GM23338 (cell line): ENCODE measurements around the gene XYLT1. TPM values are rescaled to one million over a fixed set of nuclear protein-coding genes. Genes with fewer than 3 reads are reported as not detected.

Experiments used
- ATAC-seq: fragments of 200-7000 bp; cut with Tn5 transposase; 3 replicates; pipeline ENCODE4 v1.9.1; 2020
- DNase-seq: peaks from one replicate; pipeline ENCODE4 v3.0.0-alpha.2; 2015; ENCODE audit warnings: low spot score
- H2AFZ ChIP-seq: fragments of 200-600 bp; sonication (generic); 2 replicates; pipeline ENCODE4 v1.8.0; 2016; ENCODE audit warnings: antibody characterized with exemption, mild to moderate bottlenecking, moderate library complexity
- H3F3A ChIP-seq: fragments of 200-600 bp; sonication (generic); replicated peaks from 2 replicates; pipeline ENCODE4 v1.8.0; 2017; ENCODE audit warnings: antibody characterized with exemption, mixed run types, low read depth
- H3K27ac ChIP-seq: fragments of 200-600 bp; sonication (generic); 2 replicates; pipeline ENCODE4 v1.6.1; 2016; ENCODE audit warnings: low read depth
- H3K27me3 ChIP-seq: fragments of 200-600 bp; sonication (generic); 2 replicates; pipeline ENCODE4 v1.8.0; 2016; ENCODE audit warnings: mild to moderate bottlenecking, mixed run types, moderate library complexity; ENCODE audit not compliant: insufficient read depth
- H3K36me3 ChIP-seq: fragments of 200-600 bp; sonication (generic); 2 replicates; pipeline ENCODE4 v1.8.0; 2016; ENCODE audit warnings: mild to moderate bottlenecking; ENCODE audit not compliant: insufficient read depth
- H3K4me1 ChIP-seq: fragments of 200-600 bp; sonication (generic); 2 replicates; pipeline ENCODE4 v1.8.0; 2016; ENCODE audit warnings: mild to moderate bottlenecking, moderate library complexity; ENCODE audit not compliant: insufficient read depth
- H3K4me2 ChIP-seq: fragments of 200-600 bp; sonication (generic); 2 replicates; pipeline ENCODE4 v1.7.1; 2017; ENCODE audit warnings: mixed run types
- H3K4me3 ChIP-seq: fragments of 200-600 bp; sonication (generic); 2 replicates; pipeline ENCODE4 v1.6.1; 2016; ENCODE audit warnings: mixed run types
- H3K79me2 ChIP-seq: fragments of 200-600 bp; sonication (generic); replicated peaks from 2 replicates; pipeline ENCODE4 v1.8.0; 2017; ENCODE audit warnings: mild to moderate bottlenecking; ENCODE audit not compliant: insufficient read depth
- H3K9me2 ChIP-seq: fragments of 200-600 bp; sonication (generic); 2 replicates; pipeline ENCODE4 v1.8.0; 2017; ENCODE audit not compliant: insufficient read depth
- H4K20me1 ChIP-seq: fragments of 200-600 bp; sonication (generic); replicated peaks from 2 replicates; pipeline ENCODE4 v1.8.0; 2017; ENCODE audit warnings: mild to moderate bottlenecking; ENCODE audit not compliant: insufficient read depth
- H3K27ac Mint-ChIP-seq: 2 replicates; pipeline ENCODE4 v1.8.0; 2020; ENCODE audit warnings: inconsistent platforms, mild to moderate bottlenecking, moderate library complexity, mixed read lengths
- H3K27me3 Mint-ChIP-seq: 3 replicates; pipeline ENCODE4 v1.8.0; 2022; ENCODE audit warnings: low read depth, mild to moderate bottlenecking, moderate library complexity, mixed read lengths, inconsistent platforms; ENCODE audit not compliant: insufficient read depth, poor library complexity
- H3K36me3 Mint-ChIP-seq: 3 replicates; pipeline ENCODE4 v1.8.0; 2021; ENCODE audit warnings: low read depth, mild to moderate bottlenecking, inconsistent platforms, moderate library complexity, mixed read lengths
- H3K4me1 Mint-ChIP-seq: 3 replicates; pipeline ENCODE4 v1.8.0; 2020; ENCODE audit warnings: mild to moderate bottlenecking, inconsistent platforms, mixed read lengths
- H3K4me3 Mint-ChIP-seq: 3 replicates; pipeline ENCODE4 v1.8.0; 2021; ENCODE audit warnings: moderate library complexity, mild to moderate bottlenecking, inconsistent platforms, mixed read lengths
- H3K9me3 Mint-ChIP-seq: 3 replicates; pipeline ENCODE4 v1.8.0; 2020; ENCODE audit warnings: moderate library complexity, mild to moderate bottlenecking, inconsistent platforms, mixed read lengths
- CREB1 ChIP-seq: fragments of 250-450 bp; sonication (Bioruptor Pico); IDR thresholded peaks from 2 replicates; pipeline ENCODE4 v1.5.0; 2020; ENCODE audit warnings: low read depth, mild to moderate bottlenecking, moderate library complexity
- CTCF ChIP-seq, 2 experiments: fragments of 200-600 bp in 1 of 2; sonication (generic) in 1 of 2; conservative IDR thresholded peaks; 2 replicates each; pipeline versions ENCODE4 v1.5.1 to v1.6.1; 2016 to 2017; ENCODE audit warnings: antibody characterized with exemption in 2 of 2, low read depth in 2 of 2, mild to moderate bottlenecking in 2 of 2, moderate library complexity in 1 of 2
- ETS1 ChIP-seq: IDR thresholded peaks from 2 replicates; pipeline ENCODE4 v1.6.1; 2016; ENCODE audit warnings: antibody characterized with exemption
- EZH2 ChIP-seq: fragments of 200-600 bp; sonication (generic); IDR thresholded peaks from one replicate; pipeline ENCODE4 v1.8.0; 2017; ENCODE audit warnings: antibody characterized with exemption, mild to moderate bottlenecking, low read depth; ENCODE audit not compliant: unreplicated experiment
- EZH2phosphoT487 ChIP-seq: fragments of 200-600 bp; sonication (generic); IDR thresholded peaks from one replicate; pipeline ENCODE4 v1.8.1; 2018; ENCODE audit warnings: antibody characterized with exemption; ENCODE audit not compliant: unreplicated experiment
- JUNB ChIP-seq: IDR thresholded peaks from one replicate; pipeline ENCODE4 v1.6.1; 2016; ENCODE audit warnings: antibody characterized with exemption; ENCODE audit not compliant: unreplicated experiment
- NANOG ChIP-seq: IDR thresholded peaks from 2 replicates; pipeline ENCODE4 v1.6.1; 2016; ENCODE audit warnings: antibody characterized with exemption, borderline replicate concordance
- POLR2AphosphoS5 ChIP-seq: IDR thresholded peaks from 2 replicates; pipeline ENCODE4 v1.6.1; 2016; ENCODE audit warnings: antibody characterized with exemption, low read depth
- REST ChIP-seq: IDR thresholded peaks from one replicate; pipeline ENCODE4 v1.6.1; 2018; ENCODE audit warnings: antibody characterized with exemption; ENCODE audit not compliant: unreplicated experiment
- STAT1 ChIP-seq: IDR thresholded peaks from one replicate; pipeline ENCODE4 v1.6.1; 2016; ENCODE audit warnings: antibody characterized with exemption; ENCODE audit not compliant: unreplicated experiment
- ZNF331 ChIP-seq: fragments of 250-450 bp; sonication (Bioruptor Pico); IDR thresholded peaks from 2 replicates; pipeline ENCODE4 v1.5.0; 2020; ENCODE audit warnings: low read depth, mild to moderate bottlenecking, moderate library complexity
- ZNF462 ChIP-seq: fragments of 250-450 bp; sonication (Bioruptor Pico); IDR thresholded peaks from 2 replicates; pipeline ENCODE4 v1.5.0; 2020; ENCODE audit warnings: mild to moderate bottlenecking, moderate library complexity
- polyA plus RNA-seq: library from polyadenylated mRNA; unstranded; fragments of >200 nt; fragmentation: Nextera tagmentation; extraction: Ambion mirVana; gene quantifications from 2 replicates; pipeline ENCODE4 v1.2.1, GENCODE V29; 2016
- total RNA-seq: library from RNA; depleted of rRNA; stranded (reverse); fragments of >200 nt; shearing (Covaris generic); gene quantifications from 2 replicates; pipeline ENCODE4 v1.2.3, GENCODE V29; 2014

The XYLT1 gene
- total and polyA plus RNA-seq, 2 experiments from 2014 or later: 3.5 to 24.7 TPM

- no peak for TF ChIP-seq CTCF (conservative IDR thresholded peaks at IDR 0.05; ENCODE audit: low read depth in 2 of 2)
- TF ChIP-seq CREB1: no peak
- no peak for TF ChIP-seq JUNB
These were observed 57.3 kb downstream of the XYLT1 start (continued) for GRCh38 chr16:17413508-17413907.

GRCh38 chr16:17412791-17413190 lies 58.0 kb downstream of the XYLT1 start:
- H3K4me1 Mint-ChIP-seq: peaks cover 36% of the 10 kb centered on the region
- peaks cover 8% of the 10 kb centered on the region for H3K27me3 Mint-ChIP-seq
- H4K20me1 ChIP-seq: no peaks in the 10 kb centered on the region
- peaks cover 1% of the 10 kb centered on the region; the same call in 2 of the 3 replicates for H3K9me3 Mint-ChIP-seq
- H3K36me3 Mint-ChIP-seq: peaks cover 12% of the 10 kb centered on the region
- peaks cover 18% of the 10 kb centered on the region for H3K4me1 ChIP-seq
- ATAC-seq (no peak), DNase-seq (no peak)
- peaks cover 66% of the 10 kb centered on the region for H3K79me2 ChIP-seq
- H3K27me3 ChIP-seq: no peaks in the 10 kb centered on the region
- H3K27ac ChIP-seq: no peak overlapping the region
- no peaks in the 10 kb centered on the region for H3F3A ChIP-seq
- peaks cover 6% of the 10 kb centered on the region; the same call in 1 of the 2 replicates for H3K9me2 ChIP-seq
- no peak overlapping the region for H2AFZ ChIP-seq
- H3K27ac Mint-ChIP-seq: no peak overlapping the region
- H3K4me3 ChIP-seq: no peak overlapping the region
- H3K36me3 ChIP-seq: peaks cover under 1% of the 10 kb centered on the region; the same call in 1 of the 2 replicates
- no peak overlapping the region; the same call in 1 of the 2 replicates for H3K4me2 ChIP-seq
- H3K4me3 Mint-ChIP-seq: no peak overlapping the region
- no peak for TF ChIP-seq JUNB
- TF ChIP-seq EZH2: no peak
- TF ChIP-seq REST: no peak
- no peak for TF ChIP-seq ZNF331 (CRISPR knock-in tag)
- no peak for TF ChIP-seq CREB1
- no peak for TF ChIP-seq ETS1
- no peak for TF ChIP-seq POLR2AphosphoS5
- TF ChIP-seq ZNF462: no peak
- TF ChIP-seq NANOG: no peak
- no peak for TF ChIP-seq STAT1
- no peak for TF ChIP-seq EZH2phosphoT487
